Smooth muscle cell (in vitro differentiated cells): ENCODE results near the gene BCKDHB. TPM values are rescaled to one million over a fixed set of nuclear protein-coding genes. Genes with fewer than 3 reads are reported as not detected.

Source experiments
- DNase-seq: peaks from one replicate; lab custom pipeline; 2025; ENCODE audit not compliant: unreplicated experiment; lab: John Stamatoyannopoulos, UW
- H2AFZ ChIP-seq: fragments of 200-600 bp; sonication (generic); 2 replicates; pipeline ENCODE4 v1.6.0; 2016; ENCODE audit warnings: antibody characterized with exemption, low read depth, mild to moderate bottlenecking
- H3F3A ChIP-seq: fragments of 200-600 bp; sonication (generic); 2 replicates; pipeline ENCODE4 v1.6.0; 2017; ENCODE audit warnings: antibody characterized with exemption, low read depth
- H3K27ac ChIP-seq: fragments of 200-600 bp; sonication (generic); 2 replicates; pipeline ENCODE4 v1.5.1; 2016; ENCODE audit warnings: low read depth, mild to moderate bottlenecking
- H3K27me3 ChIP-seq: fragments of 200-600 bp; sonication (generic); 2 replicates; pipeline ENCODE4 v1.6.1; 2016; ENCODE audit warnings: low read depth, mild to moderate bottlenecking
- H3K36me3 ChIP-seq: fragments of 200-600 bp; sonication (generic); 2 replicates; pipeline ENCODE4 v1.5.1; 2016; ENCODE audit warnings: low read depth
- H3K4me1 ChIP-seq: fragments of 200-600 bp; sonication (generic); 2 replicates; pipeline ENCODE4 v1.5.1; 2016; ENCODE audit warnings: low read depth
- H3K4me2 ChIP-seq: fragments of 200-600 bp; sonication (generic); 2 replicates; pipeline ENCODE4 v1.6.0; 2016; ENCODE audit warnings: mild to moderate bottlenecking
- H3K4me3 ChIP-seq: fragments of 200-600 bp; sonication (generic); 2 replicates; pipeline ENCODE4 v1.5.1; 2016; ENCODE audit warnings: mild to moderate bottlenecking
- H3K79me2 ChIP-seq: fragments of 200-600 bp; sonication (generic); 2 replicates; pipeline ENCODE4 v1.6.0; 2016; ENCODE audit warnings: low read depth, mild to moderate bottlenecking
- H3K9ac ChIP-seq: fragments of 200-600 bp; sonication (generic); 2 replicates; pipeline ENCODE4 v1.6.0; 2016; ENCODE audit warnings: low read depth
- H3K9me3 ChIP-seq: fragments of 200-600 bp; sonication (generic); replicated peaks from 2 replicates; pipeline ENCODE4 v1.5.1; 2016; ENCODE audit warnings: low read depth
- H4K20me1 ChIP-seq: fragments of 200-600 bp; sonication (generic); 2 replicates; pipeline ENCODE4 v1.6.0; 2016; ENCODE audit warnings: low read depth
- WGBS: methylation state at CpG from one replicate; pipeline ENCODE4 v1.1.7; 2016; ENCODE audit warnings: low lambda C conversion rate; 5-methylcytosine and 5-hydroxymethylcytosine counted together
- polyA plus RNA-seq: library from polyadenylated mRNA; unstranded; fragments of >200 nt; fragmentation: Nextera tagmentation; extraction: Ambion mirVana; gene quantifications from 2 replicates; pipeline ENCODE4 v1.2.1, GENCODE V29; 2016
- total RNA-seq: library from RNA; depleted of rRNA; stranded (reverse); fragments of >200 nt; gene quantifications from 2 replicates; pipeline ENCODE4 v1.2.3, GENCODE V29; 2014
- TF ChIP-seq, protein P1 (sequence below): fragments of 200-600 bp; sonication (generic); IDR thresholded peaks from 2 replicates; pipeline ENCODE4 v1.5.1; 2017; ENCODE audit warnings: borderline replicate concordance, mild to moderate bottlenecking, antibody characterized with exemption; ENCODE audit not compliant: insufficient read depth, poor library complexity, severe bottlenecking

BCKDHB gene
- total and polyA plus RNA-seq, 2 experiments from 2014 or later = 10.2 to 19.7 TPM

DNA sequence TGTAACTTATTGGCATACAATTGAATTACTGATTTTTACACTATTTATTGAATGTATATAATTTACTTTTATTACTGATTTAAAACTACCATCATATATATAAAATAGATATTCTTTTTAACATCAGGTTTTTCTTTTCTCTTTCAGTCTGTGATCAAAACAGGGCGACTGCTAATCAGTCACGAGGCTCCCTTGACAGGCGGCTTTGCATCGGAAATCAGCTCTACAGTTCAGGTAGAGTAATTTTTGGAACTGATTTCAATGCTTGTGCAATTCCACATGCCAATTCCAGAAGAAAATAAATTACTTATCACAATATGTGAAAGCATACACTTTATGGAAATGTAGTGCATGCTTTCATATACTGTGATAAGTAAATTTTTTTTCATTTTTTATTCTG is 166.5 kb downstream of the BCKDHB start:
- Histone ChIP-seq H3K4me1 (no peaks in the 10 kb centered on the region), H4K20me1 (no peaks in the 10 kb centered on the region), H3K4me2 (no peak overlapping the region), H3K9me3 (no peaks in the 10 kb centered on the region), H3K36me3 (no peaks in the 10 kb centered on the region), H3K27ac (no peak overlapping the region), H3K79me2 (no peaks in the 10 kb centered on the region), H3F3A (no peaks in the 10 kb centered on the region), H3K4me3 (no peak overlapping the region), H3K9ac (no peak overlapping the region), H3K27me3 (no peaks in the 10 kb centered on the region), H2AFZ (no peak overlapping the region)
- TF ChIP-seq, protein P1, sequence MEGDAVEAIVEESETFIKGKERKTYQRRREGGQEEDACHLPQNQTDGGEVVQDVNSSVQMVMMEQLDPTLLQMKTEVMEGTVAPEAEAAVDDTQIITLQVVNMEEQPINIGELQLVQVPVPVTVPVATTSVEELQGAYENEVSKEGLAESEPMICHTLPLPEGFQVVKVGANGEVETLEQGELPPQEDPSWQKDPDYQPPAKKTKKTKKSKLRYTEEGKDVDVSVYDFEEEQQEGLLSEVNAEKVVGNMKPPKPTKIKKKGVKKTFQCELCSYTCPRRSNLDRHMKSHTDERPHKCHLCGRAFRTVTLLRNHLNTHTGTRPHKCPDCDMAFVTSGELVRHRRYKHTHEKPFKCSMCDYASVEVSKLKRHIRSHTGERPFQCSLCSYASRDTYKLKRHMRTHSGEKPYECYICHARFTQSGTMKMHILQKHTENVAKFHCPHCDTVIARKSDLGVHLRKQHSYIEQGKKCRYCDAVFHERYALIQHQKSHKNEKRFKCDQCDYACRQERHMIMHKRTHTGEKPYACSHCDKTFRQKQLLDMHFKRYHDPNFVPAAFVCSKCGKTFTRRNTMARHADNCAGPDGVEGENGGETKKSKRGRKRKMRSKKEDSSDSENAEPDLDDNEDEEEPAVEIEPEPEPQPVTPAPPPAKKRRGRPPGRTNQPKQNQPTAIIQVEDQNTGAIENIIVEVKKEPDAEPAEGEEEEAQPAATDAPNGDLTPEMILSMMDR = no peak
- 95% methylated on average over 4 of the region's 4 CpGs for WGBS
- no peak for DNase-seq

DNA sequence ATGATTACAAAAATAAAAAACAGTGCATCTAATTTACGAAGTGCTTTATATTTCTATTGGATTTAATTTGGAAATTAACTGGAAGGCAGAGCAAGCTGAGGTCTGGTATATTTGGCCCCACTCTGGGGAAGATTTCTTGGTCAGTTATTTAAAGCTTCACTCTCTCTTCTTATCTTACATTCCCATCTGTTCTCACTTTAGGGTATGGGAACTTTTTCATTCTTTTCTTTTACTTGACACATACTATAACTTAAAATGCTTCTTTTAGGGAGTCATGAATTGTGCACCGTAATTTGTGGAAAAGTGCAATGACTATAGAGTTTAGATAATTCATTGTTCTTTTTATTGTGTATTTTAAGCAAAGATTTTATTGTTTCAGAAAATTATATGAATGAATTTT is 170.4 kb downstream of the BCKDHB start:
- no peaks in the 10 kb centered on the region for H3K79me2 ChIP-seq
- no peak overlapping the region for H2AFZ ChIP-seq
- no peaks in the 10 kb centered on the region for H3K36me3 ChIP-seq
- no peak overlapping the region for H3K4me2 ChIP-seq
- H3K4me3 ChIP-seq = no peak overlapping the region
- H3K9ac ChIP-seq = no peak overlapping the region
- DNase-seq = no peak
- 71% methylated on average over 2 of the region's 2 CpGs for WGBS
- H4K20me1 ChIP-seq = no peaks in the 10 kb centered on the region
- no peaks in the 10 kb centered on the region for H3K9me3 ChIP-seq
- no peak overlapping the region for H3K27ac ChIP-seq
- H3F3A ChIP-seq = no peaks in the 10 kb centered on the region
- H3K27me3 ChIP-seq = no peaks in the 10 kb centered on the region
- TF ChIP-seq, protein P1 = no peak
- H3K4me1 ChIP-seq = no peaks in the 10 kb centered on the region

DNA sequence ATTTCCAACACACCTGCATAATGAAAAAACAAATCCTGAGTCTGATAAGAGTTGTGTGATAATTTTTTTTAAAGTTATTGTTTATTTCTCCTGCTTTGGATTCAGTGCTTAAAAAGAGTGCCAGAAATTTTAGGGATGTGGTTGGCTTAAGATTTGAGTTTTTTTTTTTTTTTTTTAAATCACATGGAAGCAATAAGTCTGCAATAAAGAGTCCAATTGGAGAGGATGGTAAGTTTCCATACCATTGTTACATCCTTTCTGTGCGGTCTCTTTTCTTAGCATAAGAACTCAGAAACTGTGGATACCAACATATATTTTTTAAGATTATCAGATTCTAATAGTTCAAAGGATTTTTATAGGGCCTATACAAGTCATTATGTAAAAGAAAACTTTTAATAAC is 171.0 kb downstream of the BCKDHB start:
- no peaks in the 10 kb centered on the region for H4K20me1 ChIP-seq
- H3K4me1 ChIP-seq = no peaks in the 10 kb centered on the region
- no peaks in the 10 kb centered on the region for H3K9me3 ChIP-seq
- H3K27me3 ChIP-seq = no peaks in the 10 kb centered on the region
- no peak overlapping the region for H3K27ac ChIP-seq
- H3K36me3 ChIP-seq = no peaks in the 10 kb centered on the region
- no peak overlapping the region for H3K9ac ChIP-seq
- TF ChIP-seq, protein P1 = no peak
- H2AFZ ChIP-seq = no peak overlapping the region
- DNase-seq = no peak
- 100% methylated on average over 1 of the region's 1 CpG for WGBS
- H3F3A ChIP-seq = no peaks in the 10 kb centered on the region
- no peaks in the 10 kb centered on the region for H3K79me2 ChIP-seq
- no peak overlapping the region for H3K4me2 ChIP-seq
- H3K4me3 ChIP-seq = no peak overlapping the region

DNA sequence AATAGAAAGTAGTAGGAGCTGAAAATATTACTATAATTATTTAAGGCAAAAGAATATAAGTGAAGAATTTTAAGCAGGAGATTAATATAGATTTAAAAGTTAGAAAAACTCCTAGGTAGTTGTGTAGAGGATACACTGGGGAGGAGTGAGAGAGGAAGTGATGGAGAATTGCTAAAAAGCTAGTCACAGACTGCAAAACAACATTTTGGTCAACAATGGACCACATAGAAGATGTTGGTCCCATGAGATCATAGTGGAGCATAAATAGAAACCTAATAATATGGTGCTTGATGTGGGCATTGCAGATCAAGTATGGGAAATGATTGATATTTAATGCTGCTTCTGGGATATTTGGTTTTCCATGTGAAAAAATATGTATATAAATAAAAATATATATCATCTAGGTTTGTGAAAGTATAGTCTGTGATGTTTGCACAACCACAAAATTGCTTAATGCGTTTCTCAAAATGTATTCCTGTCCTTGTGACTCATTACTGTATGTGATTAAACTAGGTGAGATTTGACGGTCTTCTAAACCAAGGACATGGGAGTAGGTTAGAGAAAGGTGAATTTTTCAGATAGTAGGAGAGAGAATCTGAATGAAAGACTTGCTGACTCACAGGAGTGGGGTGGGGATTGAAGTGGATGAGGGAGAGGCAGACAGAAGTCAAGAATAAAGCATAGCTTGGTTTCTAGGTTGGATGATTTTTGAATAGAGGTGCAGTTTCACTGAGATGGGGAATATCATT is 174.0 kb downstream of the BCKDHB start:
- Histone ChIP-seq H3K4me2 (no peak overlapping the region), H3F3A (no peaks in the 10 kb centered on the region), H3K27me3 (no peaks in the 10 kb centered on the region), H4K20me1 (no peaks in the 10 kb centered on the region), H3K4me1 (no peaks in the 10 kb centered on the region), H2AFZ (no peak overlapping the region), H3K4me3 (no peak overlapping the region), H3K36me3 (no peaks in the 10 kb centered on the region), H3K79me2 (no peaks in the 10 kb centered on the region), H3K9ac (no peak overlapping the region), H3K9me3 (no peaks in the 10 kb centered on the region), H3K27ac (no peak overlapping the region)
- TF ChIP-seq, protein P1 = no peak
- DNase-seq = no peak
- whole genome bisulfite sequencing = 74% methylated on average over 2 of the region's 2 CpGs
